Left hindlimb (tissue), 1 donor: ENCODE results near the gene NDUFB4.

ENCODE experiments used
- DNase-seq: peaks from one replicate; pipeline ENCODE4 v3.0.0-alpha.2; 2018

NDUFB4 gene

DNA sequence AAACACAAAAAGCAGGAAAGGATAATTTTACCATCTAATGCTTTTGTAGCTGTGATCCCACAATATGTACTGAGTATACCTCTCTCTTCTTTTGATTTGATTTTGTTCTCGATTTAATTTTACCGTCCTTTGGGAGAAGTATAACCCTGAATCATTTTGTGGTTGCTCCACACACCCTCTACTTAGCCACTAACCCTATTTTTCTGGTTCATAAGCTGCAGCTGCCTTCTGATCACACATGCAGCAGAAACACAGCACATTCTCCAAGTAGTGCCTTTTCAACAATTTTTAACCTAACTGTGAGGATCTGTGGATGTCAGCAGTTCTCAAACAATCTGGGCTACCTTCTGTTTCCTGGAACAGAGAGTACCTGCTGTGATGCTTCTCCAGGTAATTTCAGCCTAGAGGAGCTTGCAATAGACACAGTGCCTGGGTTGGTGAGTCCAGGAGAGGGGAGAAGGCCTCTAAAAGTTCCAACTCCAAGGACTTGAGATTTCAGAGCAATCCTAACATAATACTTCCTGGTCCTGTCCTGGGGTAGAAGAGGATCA is 45.6 kb downstream of the NDUFB4 start:
- no peak for DNase-seq

DNA sequence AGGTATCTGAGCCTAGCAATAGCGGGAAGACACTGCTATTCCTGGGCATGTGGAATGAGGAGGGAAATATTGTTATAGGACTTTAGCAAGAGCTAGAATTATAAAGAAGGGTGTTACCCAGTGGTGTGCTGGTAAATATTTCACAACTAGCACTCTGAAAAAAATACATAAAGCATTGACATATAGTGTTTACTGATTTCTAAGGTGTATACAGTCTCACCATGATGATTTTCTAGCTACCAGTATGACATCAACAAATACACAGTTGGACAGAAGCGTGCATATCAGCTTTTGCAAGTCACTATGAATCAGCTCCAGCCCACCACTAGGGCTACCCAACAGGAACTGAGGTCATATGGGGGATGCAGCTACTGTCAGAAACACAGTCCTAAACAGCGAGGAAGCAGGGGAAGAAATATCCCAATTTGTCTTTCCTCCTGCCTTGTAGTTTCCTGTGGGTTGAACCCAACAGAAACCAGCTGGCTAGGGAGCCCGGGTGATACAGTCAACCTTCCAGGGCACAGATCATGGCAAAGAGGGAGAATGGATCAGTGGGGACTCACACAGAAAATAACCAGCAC is 46.3 kb downstream of the NDUFB4 start:
- no peak for DNase-seq

DNA sequence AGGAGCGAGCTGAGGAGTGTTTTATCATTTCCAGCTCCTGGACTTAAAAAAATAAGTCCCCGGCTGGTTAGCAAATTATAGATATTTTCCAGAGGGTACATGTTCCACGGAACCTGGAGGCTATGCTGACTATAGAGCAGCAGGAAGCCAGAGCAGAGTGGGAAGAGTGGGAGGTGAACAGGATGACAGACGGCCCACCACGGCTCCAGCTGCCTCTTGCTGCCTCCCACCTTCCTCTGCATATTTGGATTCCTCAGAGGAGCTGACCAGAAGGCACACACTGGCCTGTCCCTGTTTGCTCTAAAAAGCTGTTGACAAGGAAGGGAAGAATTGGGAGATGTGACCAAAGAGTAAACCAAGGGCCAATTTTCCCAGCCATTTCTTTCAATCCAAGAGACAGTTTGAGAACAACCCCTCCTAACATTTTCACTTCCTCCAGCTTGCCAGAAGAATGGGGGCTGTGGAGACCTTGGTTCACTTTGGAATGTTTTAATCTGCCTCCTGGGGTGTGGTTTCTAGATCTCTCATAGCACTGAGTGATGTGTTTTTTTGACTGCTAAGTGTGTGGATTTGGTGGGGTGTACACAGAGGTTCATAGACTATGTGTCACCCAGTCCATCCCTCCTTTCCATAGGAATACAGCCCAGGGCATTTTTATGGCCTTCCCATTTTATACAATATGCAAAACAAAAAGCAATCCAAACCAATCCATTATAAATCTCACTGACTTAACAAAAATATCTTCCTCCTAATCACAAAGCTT is 49.1 kb downstream of the NDUFB4 start:
- no peak for DNase-seq

GRCh38 chr3:120646771-120647432 is 50.8 kb downstream of the NDUFB4 start:
- no peak for DNase-seq

- no peak for DNase-seq
Observed at GRCh38 chr3:120648290-120648689, 52.2 kb downstream of the NDUFB4 start.

- no peak for DNase-seq
Observed at GRCh38 chr3:120649830-120650233, 53.7 kb downstream of the NDUFB4 start.

DNA sequence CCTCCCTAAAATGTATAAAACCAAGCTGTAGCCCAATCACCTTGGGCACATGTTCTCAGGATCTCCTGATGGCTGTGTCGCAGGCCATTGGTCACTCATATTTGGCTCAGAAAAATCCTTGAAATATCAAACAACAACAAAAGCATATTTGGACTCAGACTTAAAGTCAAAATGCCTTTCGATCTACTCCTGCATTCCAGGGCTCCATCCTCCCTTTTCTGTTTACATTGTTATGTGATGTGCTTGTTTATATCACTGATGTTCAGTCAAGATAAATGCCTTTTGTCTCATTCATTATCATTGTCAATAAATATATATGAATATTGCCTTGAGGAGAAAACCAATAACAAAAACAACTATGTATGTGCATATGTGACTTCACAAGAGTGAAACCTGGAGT is 54.2 kb downstream of the NDUFB4 start:
- no peak for DNase-seq
